OCI-LY7 (cell line): ENCODE data around the gene CARD14.

ENCODE experiments used
- EZH2phosphoT487 ChIP-seq: fragments of 200-600 bp; sonication (generic); IDR thresholded peaks from 2 replicates; pipeline ENCODE4 v1.6.1; 2018; ENCODE audit warnings: low read depth, borderline replicate concordance, mild to moderate bottlenecking, mixed run types, antibody characterized with exemption, low read length, moderate library complexity, mixed read lengths
- TF ChIP-seq, protein P1 (sequence below): fragments of 200-600 bp; sonication (generic); conservative IDR thresholded peaks from 2 replicates; pipeline ENCODE4 v1.5.1; 2014; ENCODE audit warnings: mild to moderate bottlenecking, antibody characterized with exemption, low read length, moderate library complexity, mixed read lengths

- TF ChIP-seq, protein P1, sequence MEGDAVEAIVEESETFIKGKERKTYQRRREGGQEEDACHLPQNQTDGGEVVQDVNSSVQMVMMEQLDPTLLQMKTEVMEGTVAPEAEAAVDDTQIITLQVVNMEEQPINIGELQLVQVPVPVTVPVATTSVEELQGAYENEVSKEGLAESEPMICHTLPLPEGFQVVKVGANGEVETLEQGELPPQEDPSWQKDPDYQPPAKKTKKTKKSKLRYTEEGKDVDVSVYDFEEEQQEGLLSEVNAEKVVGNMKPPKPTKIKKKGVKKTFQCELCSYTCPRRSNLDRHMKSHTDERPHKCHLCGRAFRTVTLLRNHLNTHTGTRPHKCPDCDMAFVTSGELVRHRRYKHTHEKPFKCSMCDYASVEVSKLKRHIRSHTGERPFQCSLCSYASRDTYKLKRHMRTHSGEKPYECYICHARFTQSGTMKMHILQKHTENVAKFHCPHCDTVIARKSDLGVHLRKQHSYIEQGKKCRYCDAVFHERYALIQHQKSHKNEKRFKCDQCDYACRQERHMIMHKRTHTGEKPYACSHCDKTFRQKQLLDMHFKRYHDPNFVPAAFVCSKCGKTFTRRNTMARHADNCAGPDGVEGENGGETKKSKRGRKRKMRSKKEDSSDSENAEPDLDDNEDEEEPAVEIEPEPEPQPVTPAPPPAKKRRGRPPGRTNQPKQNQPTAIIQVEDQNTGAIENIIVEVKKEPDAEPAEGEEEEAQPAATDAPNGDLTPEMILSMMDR = no peak
- TF ChIP-seq EZH2phosphoT487 = no peak
Observed at GRCh38 chr17:80225230-80225629, 55.4 kb downstream of the CARD14 start.
